Progenitor cell of endocrine pancreas (in vitro differentiated cells): ENCODE results near the gene FYCO1. TPM values are rescaled to one million over a fixed set of nuclear protein-coding genes. Genes with fewer than 3 reads are reported as not detected.

Experiments used
- DNase-seq: peaks from one replicate; pipeline ENCODE4 v3.0.0; 2021; ENCODE audit warnings: low spot score; ENCODE audit not compliant: unreplicated experiment
- H3K27ac Mint-ChIP-seq: 2 replicates; pipeline ENCODE4 v1.8.0; 2021; ENCODE audit warnings: mild to moderate bottlenecking, moderate library complexity, mixed read lengths
- H3K27me3 Mint-ChIP-seq: 2 replicates; pipeline ENCODE4 v1.8.0; 2021; ENCODE audit warnings: mixed read lengths
- H3K36me3 Mint-ChIP-seq: 2 replicates; pipeline ENCODE4 v1.8.0; 2022; ENCODE audit warnings: mixed read lengths; ENCODE audit not compliant: insufficient read depth
- H3K4me1 Mint-ChIP-seq: 2 replicates; pipeline ENCODE4 v1.8.0; 2021; ENCODE audit warnings: low read depth, mixed read lengths
- H3K4me3 Mint-ChIP-seq: 2 replicates; pipeline ENCODE4 v1.8.0; 2021; ENCODE audit warnings: low read depth, mild to moderate bottlenecking, moderate library complexity, mixed read lengths
- H3K9me3 Mint-ChIP-seq: 2 replicates; pipeline ENCODE4 v1.8.0; 2021; ENCODE audit warnings: low read depth, mixed read lengths
- total RNA-seq: library from RNA; stranded (reverse); gene quantifications from 2 replicates; pipeline ENCODE4 v1.2.1, GENCODE V29; 2021
- TF ChIP-seq, protein P1 (sequence below): fragments of 200-600 bp; sonication (generic); IDR thresholded peaks from one replicate; pipeline ENCODE4 v1.5.0; 2021; ENCODE audit warnings: antibody characterized with exemption, mild to moderate bottlenecking; ENCODE audit not compliant: unreplicated experiment

Gene FYCO1
- total RNA-seq, 1 donor from 2014 or later: 18.0 TPM

DNA sequence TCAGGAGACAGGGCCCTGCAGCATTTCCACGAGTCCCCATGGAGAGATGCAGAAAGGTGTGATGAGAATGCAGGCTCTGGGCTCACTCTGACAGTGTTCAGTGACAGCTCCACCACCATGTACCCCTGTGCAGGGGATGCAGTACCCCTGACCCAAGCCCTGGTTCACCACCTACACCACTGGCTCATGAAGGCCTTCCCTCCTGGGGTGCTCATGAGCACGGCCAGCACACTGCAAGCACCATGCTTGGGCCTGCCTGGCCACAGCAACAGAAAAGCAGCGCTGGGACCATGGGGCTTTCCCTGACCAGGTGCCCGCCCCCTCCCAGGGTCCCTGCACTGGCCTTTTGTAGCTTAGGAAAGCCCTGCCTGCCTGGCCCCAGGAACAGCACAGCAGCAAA lies 46.2 kb downstream of the FYCO1 start:
- no peak overlapping the region for H3K27ac Mint-ChIP-seq
- no peak overlapping the region for H3K4me3 Mint-ChIP-seq
- H3K9me3 Mint-ChIP-seq: no peaks in the 10 kb centered on the region
- no peak for DNase-seq
- no peaks in the 10 kb centered on the region for H3K27me3 Mint-ChIP-seq
- peaks cover 6% of the 10 kb centered on the region for H3K36me3 Mint-ChIP-seq
- TF ChIP-seq, protein P1, sequence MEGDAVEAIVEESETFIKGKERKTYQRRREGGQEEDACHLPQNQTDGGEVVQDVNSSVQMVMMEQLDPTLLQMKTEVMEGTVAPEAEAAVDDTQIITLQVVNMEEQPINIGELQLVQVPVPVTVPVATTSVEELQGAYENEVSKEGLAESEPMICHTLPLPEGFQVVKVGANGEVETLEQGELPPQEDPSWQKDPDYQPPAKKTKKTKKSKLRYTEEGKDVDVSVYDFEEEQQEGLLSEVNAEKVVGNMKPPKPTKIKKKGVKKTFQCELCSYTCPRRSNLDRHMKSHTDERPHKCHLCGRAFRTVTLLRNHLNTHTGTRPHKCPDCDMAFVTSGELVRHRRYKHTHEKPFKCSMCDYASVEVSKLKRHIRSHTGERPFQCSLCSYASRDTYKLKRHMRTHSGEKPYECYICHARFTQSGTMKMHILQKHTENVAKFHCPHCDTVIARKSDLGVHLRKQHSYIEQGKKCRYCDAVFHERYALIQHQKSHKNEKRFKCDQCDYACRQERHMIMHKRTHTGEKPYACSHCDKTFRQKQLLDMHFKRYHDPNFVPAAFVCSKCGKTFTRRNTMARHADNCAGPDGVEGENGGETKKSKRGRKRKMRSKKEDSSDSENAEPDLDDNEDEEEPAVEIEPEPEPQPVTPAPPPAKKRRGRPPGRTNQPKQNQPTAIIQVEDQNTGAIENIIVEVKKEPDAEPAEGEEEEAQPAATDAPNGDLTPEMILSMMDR: no peak
- no peaks in the 10 kb centered on the region for H3K4me1 Mint-ChIP-seq

DNA sequence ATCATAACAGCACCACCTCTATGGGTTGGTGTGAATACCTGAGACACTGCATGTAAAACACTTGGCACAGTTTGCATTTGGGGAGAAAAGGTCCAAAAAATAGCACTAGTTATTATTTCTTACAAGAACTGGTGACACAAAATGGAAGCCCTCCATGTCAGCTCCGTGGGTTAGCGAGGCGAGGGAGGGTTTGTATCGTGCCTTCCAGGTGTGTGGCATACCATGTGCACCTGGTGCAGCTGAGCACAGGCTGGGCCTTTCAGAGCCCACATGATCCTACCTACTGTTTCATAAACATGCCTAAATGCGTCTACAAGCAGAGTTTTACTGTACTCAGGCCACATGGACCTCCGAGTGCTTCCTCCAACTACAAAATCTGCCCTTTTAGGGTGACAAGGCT lies 46.7 kb downstream of the FYCO1 start:
- DNase-seq: no peak
- no peak overlapping the region for H3K4me3 Mint-ChIP-seq
- H3K9me3 Mint-ChIP-seq: no peaks in the 10 kb centered on the region

DNA sequence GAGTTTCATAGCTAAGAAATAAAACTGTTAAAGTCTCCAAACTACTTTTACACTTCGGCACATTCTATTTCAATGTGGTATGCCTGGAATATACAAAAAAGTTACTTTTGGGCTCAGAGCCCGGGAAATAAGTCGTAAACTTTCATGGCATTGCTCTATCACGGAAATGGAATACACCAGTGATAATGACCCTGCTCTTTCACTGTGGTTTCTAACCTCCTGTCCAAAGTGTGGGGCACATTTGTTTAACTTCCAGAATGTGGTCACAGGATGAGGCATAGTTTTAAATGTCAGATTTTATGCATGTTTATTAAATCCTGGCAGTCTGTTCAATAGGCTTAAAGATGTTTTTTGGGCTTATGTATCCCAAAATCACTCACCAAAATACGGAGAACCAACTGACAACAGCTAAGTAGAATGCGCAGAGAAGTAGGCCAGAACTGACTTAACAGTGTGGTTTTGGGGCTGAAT lies 47.3 kb downstream of the FYCO1 start:
- H3K27ac Mint-ChIP-seq: no peak overlapping the region
- no peaks in the 10 kb centered on the region for H3K9me3 Mint-ChIP-seq
- no peaks in the 10 kb centered on the region for H3K4me1 Mint-ChIP-seq
- peaks cover 6% of the 10 kb centered on the region for H3K36me3 Mint-ChIP-seq
- TF ChIP-seq, protein P1: no peak
- H3K27me3 Mint-ChIP-seq: no peaks in the 10 kb centered on the region
- no peak for DNase-seq
- H3K4me3 Mint-ChIP-seq: no peak overlapping the region

More for the DNA sequence above, 46.7 kb downstream of the FYCO1 start:
- TF ChIP-seq, protein P1: no peak
- peaks cover 6% of the 10 kb centered on the region for H3K36me3 Mint-ChIP-seq
- H3K27me3 Mint-ChIP-seq: no peaks in the 10 kb centered on the region
- no peaks in the 10 kb centered on the region for H3K4me1 Mint-ChIP-seq
- H3K27ac Mint-ChIP-seq: no peak overlapping the region

GRCh38 chr3:45947361-45947760 lies 48.3 kb downstream of the FYCO1 start:
- Mint-ChIP-seq H3K4me1 (no peaks in the 10 kb centered on the region), H3K4me3 (no peak overlapping the region), H3K36me3 (peaks cover 6% of the 10 kb centered on the region), H3K27me3 (no peaks in the 10 kb centered on the region), H3K9me3 (no peaks in the 10 kb centered on the region), H3K27ac (no peak overlapping the region)
- no peak for DNase-seq
- TF ChIP-seq, protein P1: no peak

DNA sequence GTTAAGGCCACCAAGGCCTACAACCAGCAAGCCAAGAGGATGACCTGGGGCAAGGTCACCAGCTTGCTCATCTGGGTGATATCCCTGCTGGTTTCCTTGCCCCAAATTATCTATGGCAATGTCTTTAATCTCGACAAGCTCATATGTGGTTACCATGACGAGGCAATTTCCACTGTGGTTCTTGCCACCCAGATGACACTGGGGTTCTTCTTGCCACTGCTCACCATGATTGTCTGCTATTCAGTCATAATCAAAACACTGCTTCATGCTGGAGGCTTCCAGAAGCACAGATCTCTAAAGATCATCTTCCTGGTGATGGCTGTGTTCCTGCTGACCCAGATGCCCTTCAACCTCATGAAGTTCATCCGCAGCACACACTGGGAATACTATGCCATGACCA lies 48.7 kb downstream of the FYCO1 start:
- TF ChIP-seq, protein P1: no peak
- H3K4me1 Mint-ChIP-seq: no peaks in the 10 kb centered on the region
- no peak overlapping the region for H3K27ac Mint-ChIP-seq
- no peaks in the 10 kb centered on the region for H3K9me3 Mint-ChIP-seq
- H3K4me3 Mint-ChIP-seq: no peak overlapping the region
- H3K36me3 Mint-ChIP-seq: peaks cover 6% of the 10 kb centered on the region
- DNase-seq: no peak
- H3K27me3 Mint-ChIP-seq: no peaks in the 10 kb centered on the region
